SK-N-SH (cell line): ENCODE results near the gene AGBL4.

Experiments
- CHD2 ChIP-seq: fragments of 150-350 bp; IDR thresholded peaks from 2 replicates; pipeline ENCODE4 v1.6.1; 2018; ENCODE audit warnings: low read length; ENCODE audit not compliant: partially characterized antibody
- CTCF ChIP-seq: fragments of 200-600 bp; sonication (generic); IDR thresholded peaks from 2 replicates; pipeline ENCODE4 v1.6.1; 2017; ENCODE audit warnings: antibody characterized with exemption, mild to moderate bottlenecking, moderate library complexity
- POLR2AphosphoS5 ChIP-seq: IDR thresholded peaks from 2 replicates; pipeline ENCODE4 v1.6.1; 2012; ENCODE audit warnings: low read depth, low read length
- RCOR1 ChIP-seq: fragments of 150-350 bp; IDR thresholded peaks from 2 replicates; pipeline ENCODE4 v1.6.1; 2017; ENCODE audit warnings: antibody characterized with exemption, low read length
- USF1 ChIP-seq: IDR thresholded peaks from 2 replicates; pipeline ENCODE4 v1.4.0; 2012; ENCODE audit warnings: low read depth, borderline replicate concordance

GRCh38 chr1:48792961-48793360, 1230.8 kb downstream of the AGBL4 start:
- TF ChIP-seq CTCF (no peak), RCOR1 (no peak), CHD2 (no peak), USF1 (no peak), POLR2AphosphoS5 (no peak)
